Cortex of kidney (tissue), 1 donor: Measurements from ENCODE around the gene SBNO2.

Experiments
- DNase-seq: peaks from one replicate; lab custom pipeline; 2025; lab: John Stamatoyannopoulos, UW

The SBNO2 gene

GRCh38 chr19:1169411-1169791, 4.7 kb downstream of the SBNO2 start:
- no peak for DNase-seq

DNA sequence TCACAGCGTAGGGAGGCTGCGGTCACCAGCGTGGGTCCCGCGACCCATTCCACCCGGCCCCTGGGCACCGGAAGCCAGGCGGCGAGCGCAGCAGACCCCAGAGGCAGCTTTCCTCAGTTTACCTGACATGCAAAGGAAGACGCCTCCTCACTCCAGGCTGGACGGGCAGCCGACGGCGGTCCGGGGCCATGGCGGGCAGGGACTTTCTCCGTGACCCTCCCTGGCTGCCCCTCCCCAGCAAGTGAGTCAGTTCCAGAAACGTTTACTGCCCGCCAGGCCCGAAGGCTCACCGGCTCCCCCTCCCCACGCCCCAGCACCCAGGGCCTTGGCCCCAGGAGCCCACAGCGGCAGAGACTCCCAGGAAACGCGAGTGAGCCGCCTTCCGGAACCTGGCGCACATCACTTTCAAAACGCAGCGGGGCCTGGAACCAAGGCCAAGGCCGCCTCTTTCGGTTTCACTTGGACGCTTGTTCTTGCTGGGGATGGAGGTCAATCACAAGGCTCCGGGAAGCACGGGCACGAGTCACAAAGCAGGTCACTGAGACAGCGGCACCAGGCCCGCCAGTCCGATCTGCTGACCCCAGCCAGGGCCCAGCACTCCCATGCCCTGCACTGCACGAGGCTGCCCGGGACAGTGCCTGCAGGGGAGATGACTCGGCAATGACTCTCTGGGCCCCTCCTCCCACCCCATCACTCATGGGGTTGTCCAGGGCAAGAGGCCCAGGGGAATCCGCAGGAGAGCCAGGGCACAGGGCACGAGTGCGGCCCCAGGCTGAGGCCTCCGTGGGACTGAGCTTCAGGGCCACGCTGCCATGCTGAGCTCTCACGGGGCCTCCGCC, 5.3 kb downstream of the SBNO2 start:
- DNase-seq = no peak

DNA sequence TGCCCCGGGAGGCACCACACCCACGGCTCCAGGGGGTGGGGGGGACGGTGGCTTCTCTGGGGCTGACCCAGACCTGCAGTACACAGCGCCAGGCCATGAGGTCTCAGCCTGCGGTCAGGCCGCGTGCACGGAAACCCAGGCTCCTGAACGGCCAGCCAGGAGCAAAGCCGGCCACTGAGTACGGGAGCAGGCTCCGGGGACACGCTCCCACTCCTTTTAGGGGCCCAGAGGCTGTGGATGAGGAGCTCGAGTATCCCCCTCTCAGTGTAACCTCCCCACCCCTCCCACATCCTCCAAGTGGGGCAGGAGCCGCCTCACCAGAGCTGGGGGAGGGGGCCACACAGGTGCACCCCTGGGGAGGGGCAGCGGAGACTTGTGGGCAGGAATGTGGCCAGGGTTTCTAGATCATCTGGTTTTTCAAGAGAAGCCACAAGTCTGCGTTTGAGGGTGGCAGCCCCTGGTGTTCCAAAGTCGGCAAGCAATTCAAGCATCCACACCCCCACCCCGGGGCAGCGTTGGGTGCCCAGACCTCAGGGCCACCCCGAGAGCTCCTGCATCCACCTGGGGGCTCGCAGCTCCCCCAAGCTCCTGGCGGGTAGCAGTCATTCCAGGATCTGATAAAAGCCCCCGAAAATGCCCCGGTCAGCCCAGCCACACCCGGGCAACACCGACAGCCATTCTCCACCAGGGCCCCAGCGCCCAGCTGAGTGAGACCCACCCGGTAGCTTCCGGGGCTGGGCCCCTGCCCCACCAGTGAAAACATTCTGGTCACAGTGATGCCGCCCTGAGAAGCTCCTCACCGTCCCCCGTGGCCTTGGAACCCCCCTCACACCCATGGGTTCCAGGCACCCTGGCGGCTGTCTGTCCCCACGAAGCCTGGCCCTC, 6.1 kb downstream of the SBNO2 start:
- no peak for DNase-seq

DNA sequence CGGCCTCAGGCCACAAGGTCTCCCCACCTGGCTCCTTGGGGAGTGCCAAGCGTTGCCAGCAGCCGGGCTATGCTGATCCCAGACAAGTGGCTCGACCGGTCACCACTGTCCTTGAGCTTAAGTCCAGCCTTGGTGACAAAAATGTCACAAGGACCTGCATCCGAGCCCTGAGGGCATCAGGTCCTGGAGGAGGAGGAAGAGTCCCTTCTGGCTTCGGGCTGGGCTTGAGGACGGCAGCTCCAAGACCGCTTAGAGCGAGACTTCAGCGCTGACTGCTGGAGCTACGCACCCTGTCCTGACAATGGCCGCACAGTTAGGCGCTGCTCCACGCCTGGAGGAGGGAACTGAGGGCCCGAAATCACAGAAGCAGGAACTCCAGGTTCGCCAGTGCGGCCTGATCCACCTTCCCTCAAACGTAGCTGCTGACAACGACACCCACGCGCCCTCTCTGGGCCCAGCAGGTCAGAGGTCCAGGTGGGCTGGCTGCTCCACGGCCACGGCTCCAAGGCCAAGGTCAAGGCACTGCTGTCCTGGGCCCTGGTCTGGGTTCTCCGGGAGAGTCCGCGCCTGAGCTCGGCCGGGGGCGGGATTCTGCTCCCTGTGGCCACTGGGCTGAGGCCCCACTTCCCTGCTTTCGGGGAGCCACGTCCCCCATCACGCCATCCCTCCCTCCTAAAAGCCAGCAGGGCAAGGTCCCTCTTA, 7.0 kb downstream of the SBNO2 start:
- no peak for DNase-seq

- DNase-seq = no peak
Observed at GRCh38 chr19:1164684-1165531, 9.2 kb downstream of the SBNO2 start.

DNA sequence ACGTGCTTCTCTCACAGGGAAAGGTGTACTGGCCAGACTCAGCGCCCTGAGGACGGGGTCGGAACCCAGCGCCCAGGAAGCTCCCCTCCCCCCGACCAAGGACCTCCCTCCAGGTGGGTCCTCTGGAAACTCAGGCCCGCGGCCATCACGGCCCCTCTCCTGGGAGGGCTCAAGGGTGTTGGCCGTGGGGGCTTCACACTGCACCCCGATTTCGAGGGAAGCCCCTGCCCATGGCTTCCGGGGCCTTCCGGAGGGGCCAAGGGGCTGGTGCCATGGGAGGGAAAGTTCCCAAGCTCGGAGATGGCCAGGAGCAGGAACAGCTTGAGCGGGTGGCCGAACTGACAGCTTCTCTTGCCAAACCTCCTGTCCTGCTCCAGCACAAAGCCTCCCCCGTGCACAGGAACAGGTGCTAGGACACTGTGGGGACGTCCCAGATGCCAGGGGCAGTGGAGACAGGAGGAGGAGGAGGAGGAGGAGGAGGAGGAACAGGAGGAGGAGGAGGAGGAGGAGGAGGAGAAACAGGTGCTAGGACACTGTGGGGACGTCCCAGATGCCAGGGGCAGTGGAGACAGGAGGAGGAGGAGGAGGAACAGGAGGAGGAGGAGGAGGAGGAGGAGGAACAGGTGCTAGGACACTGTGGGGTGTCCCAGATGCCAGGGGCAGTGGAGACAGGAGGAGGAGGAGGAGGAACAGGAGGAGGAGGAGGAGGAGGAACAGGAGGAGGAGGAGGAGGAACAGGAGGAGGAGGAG, 10.0 kb downstream of the SBNO2 start:
- no peak for DNase-seq

DNA sequence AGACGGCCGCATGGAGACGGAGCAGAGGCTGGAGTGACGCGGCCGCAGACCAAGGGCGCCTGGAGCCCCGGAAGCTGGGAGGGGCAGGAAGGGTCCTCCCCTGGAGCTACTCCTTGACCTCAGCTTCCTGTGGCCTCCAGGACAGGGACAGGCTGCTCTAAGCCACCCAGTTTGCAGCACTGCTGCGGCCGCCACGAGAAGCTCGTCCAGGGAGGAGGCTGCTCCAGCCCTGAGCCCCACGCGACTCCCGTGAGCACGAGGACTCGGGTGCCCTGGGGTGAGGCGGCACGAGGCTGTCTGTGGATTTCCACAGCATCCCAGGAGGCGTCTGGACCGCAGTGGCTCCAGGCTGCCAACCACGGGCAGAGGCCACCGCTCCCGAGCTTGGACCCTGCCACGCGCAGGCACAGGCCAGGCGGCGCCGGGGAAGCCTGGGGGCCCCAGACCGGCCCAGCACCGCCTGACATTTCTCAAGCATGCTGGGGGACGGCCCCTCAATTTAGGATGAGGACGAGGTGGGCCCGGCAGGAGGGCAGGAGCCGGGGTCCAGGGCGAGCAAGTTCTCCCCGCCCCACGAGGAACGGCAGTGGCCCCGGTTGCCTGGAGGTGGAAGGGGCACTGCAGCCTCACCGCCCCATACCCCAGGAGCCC, 10.7 kb downstream of the SBNO2 start:
- no peak for DNase-seq

DNA sequence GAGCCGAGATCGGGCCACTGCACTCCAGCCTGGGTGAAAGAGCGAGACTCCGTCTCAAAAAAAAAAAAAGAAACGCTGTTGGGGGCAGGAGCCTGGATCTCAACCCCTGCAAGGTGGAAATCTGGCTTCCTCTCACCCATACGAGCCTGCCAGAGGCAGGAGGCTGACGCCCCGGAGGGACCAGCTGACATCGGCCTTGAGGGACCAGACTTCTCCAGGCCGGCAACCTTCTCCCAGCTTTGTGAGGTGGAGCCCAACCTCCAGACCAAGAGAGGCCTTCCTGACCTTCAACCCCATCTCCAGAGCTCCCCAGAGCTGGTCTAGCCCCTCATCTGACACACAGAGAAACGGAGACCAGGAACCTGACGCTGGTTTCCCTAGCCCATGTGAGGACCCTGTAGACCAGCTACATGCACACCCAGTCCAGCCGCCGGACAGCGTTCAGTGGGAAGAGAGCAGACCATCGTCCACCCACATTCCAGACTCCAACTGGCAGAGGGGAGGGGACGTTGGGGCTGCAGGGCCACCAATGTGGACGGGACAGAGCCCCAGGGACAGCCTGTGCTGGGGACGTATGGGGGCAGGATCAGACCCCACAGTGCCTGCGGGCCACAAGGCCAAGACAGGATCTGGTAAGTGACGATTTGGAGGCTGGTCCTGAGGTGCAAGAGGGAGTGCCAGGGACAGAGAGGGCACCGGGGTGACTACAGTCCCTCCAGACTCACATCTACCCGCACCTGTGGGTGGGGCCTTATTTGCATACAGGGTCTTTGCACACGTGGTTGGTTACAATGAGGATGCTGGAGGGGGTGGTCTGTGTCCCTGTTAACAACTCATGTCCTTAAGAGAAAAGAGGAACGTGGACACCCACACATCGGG, 11.4 kb downstream of the SBNO2 start:
- no peak for DNase-seq

DNA sequence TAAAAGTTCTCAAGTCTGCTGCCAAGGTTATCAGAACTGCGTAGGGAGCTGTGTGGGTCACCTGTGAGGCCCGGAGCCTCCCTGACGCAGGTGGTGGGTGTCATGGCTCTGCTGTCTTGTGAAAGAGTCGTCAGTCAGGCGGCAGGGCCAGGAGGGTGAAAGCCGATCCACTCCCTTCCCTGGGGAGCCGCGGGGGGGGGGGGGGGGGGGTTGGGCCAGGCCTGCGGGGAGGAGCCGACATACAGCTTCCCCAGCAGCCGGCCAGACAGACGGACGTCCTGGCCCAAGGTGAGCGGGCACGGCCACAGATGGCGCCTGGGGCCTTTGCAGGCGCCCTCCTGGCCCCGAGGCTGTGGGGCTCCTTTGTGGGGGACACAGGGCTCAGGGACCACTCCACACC, 12.4 kb downstream of the SBNO2 start:
- DNase-seq = no peak

DNA sequence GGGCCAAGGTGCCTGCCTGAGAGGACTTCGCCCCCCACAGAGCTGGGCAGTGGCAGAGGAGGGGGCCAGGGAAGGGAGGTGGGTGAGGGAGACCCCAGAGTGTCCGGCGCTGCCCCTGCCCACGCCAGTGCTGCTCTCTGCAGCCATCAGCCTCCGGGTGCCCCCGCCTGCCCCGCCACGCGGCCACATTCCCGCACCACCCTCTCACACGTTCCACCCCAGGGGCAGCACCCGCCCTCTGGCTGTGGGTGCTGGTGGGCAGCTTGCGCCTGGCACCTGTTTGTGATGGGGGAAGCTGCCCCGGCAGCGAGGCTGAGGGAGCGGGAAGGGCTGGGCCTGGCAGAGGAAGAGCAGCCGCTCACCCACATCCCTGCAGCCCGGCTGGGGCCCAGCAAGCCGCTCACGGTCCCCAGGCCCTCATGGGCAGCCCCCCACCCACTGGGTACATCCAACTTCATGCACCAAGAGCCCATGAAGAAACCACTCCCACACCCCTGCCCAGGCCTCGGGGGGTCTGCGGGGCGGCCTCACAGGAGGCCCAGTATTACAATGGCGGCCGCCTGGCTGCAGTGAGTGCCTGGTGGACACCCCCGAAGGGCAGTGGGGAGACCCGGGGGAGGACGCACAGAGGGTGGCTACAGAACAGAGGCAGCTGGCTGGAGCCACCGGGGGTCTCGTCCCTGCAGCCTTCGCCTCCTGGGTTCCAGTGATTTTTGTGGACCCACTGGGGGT, 14.0 kb downstream of the SBNO2 start:
- DNase-seq = no peak

DNA sequence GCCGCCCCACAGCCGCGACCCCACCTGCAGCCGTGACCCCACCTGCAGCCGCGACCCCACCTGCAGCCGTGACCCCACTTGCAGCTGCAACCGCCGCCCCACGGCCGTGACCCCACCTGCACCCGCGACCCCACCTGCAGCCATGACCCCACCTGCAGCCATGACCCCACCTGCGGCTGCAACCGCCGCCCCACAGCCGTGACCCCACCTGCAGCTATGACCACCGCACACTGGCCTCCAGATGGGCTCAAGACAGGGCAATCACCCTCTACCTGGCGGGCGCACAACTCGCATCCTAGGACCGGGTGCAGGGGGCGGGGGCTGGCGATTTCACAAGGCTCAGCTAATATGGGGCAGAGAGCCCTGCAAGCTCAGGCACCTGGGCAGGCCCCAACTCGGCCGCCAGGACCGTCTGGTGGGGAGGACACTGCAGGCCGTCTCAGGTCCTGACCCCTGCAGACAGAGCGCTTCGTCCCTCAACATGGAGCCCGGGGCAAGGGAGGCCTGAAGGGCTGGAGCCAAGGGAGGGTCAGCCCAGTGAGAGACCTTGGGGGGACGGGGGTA, 15.1 kb downstream of the SBNO2 start:
- no peak for DNase-seq

DNA sequence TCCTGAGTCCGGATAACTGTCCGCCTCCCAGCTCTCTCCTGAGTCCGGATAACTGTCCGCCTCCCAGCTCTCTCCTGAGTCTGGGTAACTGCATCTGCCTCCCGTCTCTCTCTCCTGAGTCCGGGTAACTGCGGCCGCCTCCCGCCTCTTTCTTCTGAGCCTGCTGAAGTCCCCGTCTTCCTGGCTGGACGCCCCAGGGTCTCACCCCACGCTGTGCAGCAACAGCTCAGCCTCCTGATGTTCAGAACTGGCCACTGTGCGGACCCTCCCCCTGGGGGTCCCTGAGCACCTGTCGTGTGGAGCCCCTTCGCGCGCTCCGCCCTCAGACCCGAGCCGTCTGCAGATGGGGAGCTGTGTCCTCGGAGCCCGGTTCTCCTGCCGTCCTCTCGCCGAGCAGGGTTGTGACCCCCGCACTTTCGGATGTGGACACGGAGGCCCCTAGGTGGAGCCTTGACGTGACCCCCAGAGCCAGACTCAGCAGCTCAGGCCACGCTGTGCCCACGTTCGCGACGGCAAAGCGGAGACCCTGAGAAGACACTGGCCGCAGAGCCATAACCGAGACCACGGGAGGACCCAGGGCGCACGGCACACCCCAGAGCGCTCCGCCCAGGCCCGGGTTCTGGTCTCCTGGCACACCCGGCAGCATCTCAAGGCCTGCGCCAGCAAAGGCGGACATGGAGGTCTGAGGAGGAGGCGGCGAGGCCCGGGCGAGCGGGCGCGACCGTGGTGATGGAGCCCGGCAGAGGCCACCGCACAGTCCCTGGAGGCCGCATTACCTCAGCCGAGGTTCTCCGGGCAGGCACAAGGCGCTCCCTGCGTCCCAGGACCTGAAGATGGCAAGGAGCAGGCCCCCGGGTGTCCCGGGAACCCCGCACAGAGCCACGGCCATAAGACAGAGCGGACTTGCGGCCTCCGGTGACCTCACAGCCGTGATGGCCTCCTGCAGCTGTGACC, 15.9 kb downstream of the SBNO2 start:
- DNase-seq = no peak

DNA sequence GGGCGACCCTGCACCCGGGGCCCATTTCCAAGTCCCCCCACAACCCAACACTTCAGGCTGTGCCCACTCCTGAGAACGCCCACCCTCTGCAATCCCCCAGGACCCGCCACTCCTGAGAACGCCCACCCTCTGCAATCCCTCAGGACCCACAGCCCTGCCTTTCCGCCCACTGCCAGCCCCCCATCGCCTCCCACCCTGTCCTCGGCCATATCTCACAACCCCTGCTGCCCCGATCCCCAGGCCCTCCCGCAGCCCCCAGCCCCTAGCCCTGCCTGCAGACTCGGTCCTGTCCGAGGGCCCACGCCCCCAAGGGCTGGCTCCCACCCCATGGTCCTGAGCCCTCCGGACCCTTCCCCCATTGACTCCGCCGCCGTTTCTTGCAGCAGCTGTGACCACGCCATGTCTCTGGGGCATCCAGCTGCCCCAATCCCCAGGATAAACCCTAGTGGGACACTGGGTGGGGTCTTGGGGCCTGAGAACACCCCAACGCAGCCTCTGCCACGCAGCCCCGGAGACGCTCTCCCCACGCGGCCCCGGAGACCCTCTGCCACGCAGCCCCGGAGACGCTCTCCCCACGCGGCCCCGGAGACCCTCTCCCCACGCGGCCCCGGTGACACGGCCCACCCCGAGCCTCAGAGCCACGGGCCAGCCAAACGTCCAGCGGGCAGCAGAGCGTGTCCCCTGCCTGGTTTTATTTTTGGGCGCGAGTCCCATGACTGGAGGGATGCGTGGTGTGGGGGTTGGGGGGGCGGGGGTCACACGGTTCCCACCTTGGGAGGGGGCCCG, 17.0 kb downstream of the SBNO2 start:
- no peak for DNase-seq

- DNase-seq = no peak
Observed at GRCh38 chr19:1156305-1156801, 17.7 kb downstream of the SBNO2 start.

DNA sequence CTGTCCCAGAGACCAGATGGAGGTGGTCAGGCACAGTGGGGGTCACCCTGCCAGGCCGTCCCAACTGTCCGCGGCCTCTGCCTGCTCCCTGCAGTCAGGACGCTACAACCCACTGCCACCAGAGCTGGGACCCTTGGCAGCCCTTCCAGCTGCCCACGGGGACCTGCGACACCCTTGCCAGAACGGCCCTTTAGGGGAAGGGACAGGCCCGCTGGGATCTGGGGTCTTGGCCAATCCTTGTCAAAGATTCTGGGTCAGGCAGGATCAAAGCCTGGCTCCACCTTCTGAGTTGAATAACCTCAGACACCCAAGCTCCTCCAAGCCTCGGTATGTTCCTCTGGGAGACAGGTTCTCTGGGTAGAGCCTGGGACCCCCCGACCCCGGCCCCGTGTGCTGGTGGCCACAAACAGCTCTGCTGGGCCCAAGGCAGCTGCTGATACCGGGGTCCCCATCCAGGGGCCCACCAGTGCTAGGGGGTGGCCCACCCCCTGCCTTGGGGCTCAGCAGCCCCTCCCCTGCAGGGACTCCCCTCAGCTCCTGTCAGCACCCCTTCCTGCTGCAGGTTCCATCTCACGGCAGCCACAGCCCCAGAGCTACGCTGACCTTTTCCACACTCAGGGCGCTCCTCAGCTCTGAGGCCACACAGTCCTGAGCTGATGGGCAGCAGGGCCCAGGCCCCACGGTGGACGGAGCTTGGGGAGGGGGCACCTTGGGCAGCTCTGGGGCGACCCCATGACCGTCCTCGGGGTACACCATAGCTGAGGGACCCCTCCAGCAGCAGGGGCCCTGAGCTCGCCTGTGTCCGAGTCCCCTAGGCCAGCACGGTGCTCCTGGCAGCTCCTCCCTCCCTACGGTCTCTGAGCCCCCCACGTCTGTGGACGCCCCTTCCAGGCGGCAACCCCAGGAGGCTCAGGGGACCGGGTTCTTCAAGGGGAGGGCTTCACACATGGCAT, 18.4 kb downstream of the SBNO2 start:
- DNase-seq = no peak
